HL-60/S4 treated with phorbol 12-myristate 13-acetate at 8.2 ng/mL for 4 days and 3 days (cell line): ENCODE measurements around the gene CD200R1.
"Not testable (repeated sequence)": the region's sequence is repeated elsewhere in the genome, so short reads cannot be mapped to it uniquely, and the experiment has no call there.

Experiments
- in situ Hi-C: fragments of 300-500 bp; cut with MboI; formaldehyde crosslinking; loops from 2 replicates; pipeline ENCODE4 v1.15.0; 2022; ENCODE audit warnings: low sequenced_read_pairs

The CD200R1 gene

GRCh38 chr3:112976953-112977352 is 2.0 kb upstream of the CD200R1 start:
- in situ Hi-C loops: loop anchor here (25.0 kb wide), 2 partner anchors 215 to 340 kb away; partner anchors contain the start of gene CCDC80

- in situ Hi-C loops: loop anchor here (25.0 kb wide), 2 partner anchors 214 to 339 kb away; partner anchors contain the start of gene CCDC80
Measured at GRCh38 chr3:112976001-112976400, 1.1 kb upstream of the CD200R1 start.

GRCh38 chr3:112974178-112974517 is 755 bp downstream of the CD200R1 start:
- in situ Hi-C loops: no loop called here

GRCh38 chr3:112973325-112974177 is 1.4 kb downstream of the CD200R1 start:
- in situ Hi-C loops: no loop called here

GRCh38 chr3:112972158-112972557 is 2.7 kb downstream of the CD200R1 start:
- in situ Hi-C loops: no loop called here

- in situ Hi-C loops: no loop called here
Measured at GRCh38 chr3:112967828-112968227, 7.1 kb downstream of the CD200R1 start.

- in situ Hi-C loops: no loop called here
Measured at GRCh38 chr3:112967425-112967824, 7.5 kb downstream of the CD200R1 start.

GRCh38 chr3:112966633-112967032 is 8.3 kb downstream of the CD200R1 start:
- in situ Hi-C loops: no loop called here

- in situ Hi-C loops: no loop called here
Measured at GRCh38 chr3:112965656-112966055, 9.2 kb downstream of the CD200R1 start.

GRCh38 chr3:112963683-112964082 is 11.2 kb downstream of the CD200R1 start:
- in situ Hi-C loops: no loop called here

- in situ Hi-C loops: no loop called here
Measured at GRCh38 chr3:112958811-112959560, 15.9 kb downstream of the CD200R1 start.

- in situ Hi-C loops: no loop called here
Measured at GRCh38 chr3:112956351-112956750, 18.6 kb downstream of the CD200R1 start.

GRCh38 chr3:112948346-112948838 is 26.5 kb downstream of the CD200R1 start:
- in situ Hi-C loops: no loop called here

GRCh38 chr3:112931736-112932521 is 43.0 kb downstream of the CD200R1 start:
- in situ Hi-C loops: no loop called here

GRCh38 chr3:112930771-112931170 is 44.1 kb downstream of the CD200R1 start:
- in situ Hi-C loops: no loop called here

- in situ Hi-C loops: no loop called here
Measured at GRCh38 chr3:112925969-112926368, 48.9 kb downstream of the CD200R1 start.

GRCh38 chr3:112925560-112925959 is 49.3 kb downstream of the CD200R1 start:
- in situ Hi-C loops: no loop called here

GRCh38 chr3:112919541-112919940 is 55.4 kb downstream of the CD200R1 start:
- in situ Hi-C loops: not testable (repeated sequence)

- in situ Hi-C loops: no loop called here
Measured at GRCh38 chr3:112908252-112908651, 66.7 kb downstream of the CD200R1 start.

GRCh38 chr3:112904786-112905185 is 70.1 kb downstream of the CD200R1 start:
- in situ Hi-C loops: no loop called here

- in situ Hi-C loops: no loop called here
Measured at GRCh38 chr3:112900113-112900512, 74.8 kb downstream of the CD200R1 start.
